Liver (tissue), 9 donors: Measurements from ENCODE around the gene AGR2. TPM values are rescaled to one million over a fixed set of nuclear protein-coding genes. Genes with fewer than 3 reads are reported as not detected.
"Not testable (repeated sequence)": the region's sequence is repeated elsewhere in the genome, so short reads cannot be mapped to it uniquely, and the experiment has no call there.

ENCODE experiments used
- DNase-seq: peaks from one replicate; pipeline ENCODE4 v3.0.0-alpha.2; 2017; ENCODE audit warnings: low spot score
- H3K27ac ChIP-seq, 2 donors: one replicate each; pipeline ENCODE4 v1.7.0; 2013; ENCODE audit warnings: inconsistent platforms in 2 of 2, low read length in 2 of 2, control low read depth in 1 of 2, low read depth in 1 of 2, mild to moderate bottlenecking in 1 of 2
- H3K27me3 ChIP-seq, 4 donors: one replicate each; pipeline versions ENCODE4 v1.6.1 to v1.7.0; 2013; ENCODE audit warnings: low read length in 3 of 4, inconsistent platforms in 1 of 4, mild to moderate bottlenecking in 1 of 4, moderate library complexity in 1 of 4; ENCODE audit not compliant: control insufficient read depth in 4 of 4, insufficient read depth in 4 of 4
- H3K36me3 ChIP-seq, 4 donors: one replicate each; pipeline versions ENCODE4 v1.6.1 to v1.7.0; 2013; ENCODE audit warnings: low read length in 3 of 4, mild to moderate bottlenecking in 3 of 4, low read depth in 1 of 4, moderate library complexity in 1 of 4; ENCODE audit not compliant: control insufficient read depth in 4 of 4, insufficient read depth in 3 of 4
- H3K4me1 ChIP-seq, 4 donors: one replicate each; pipeline versions ENCODE4 v1.6.1 to v1.7.0; 2013; ENCODE audit warnings: low read length in 3 of 4, mild to moderate bottlenecking in 3 of 4, moderate library complexity in 1 of 4; ENCODE audit not compliant: control insufficient read depth in 4 of 4, insufficient read depth in 4 of 4
- H3K4me3 ChIP-seq, 3 donors: one replicate each; pipeline versions ENCODE4 v1.6.1 to v1.7.0; 2013; ENCODE audit warnings: low read length in 3 of 3, control low read depth in 1 of 3, low read depth in 1 of 3, mild to moderate bottlenecking in 1 of 3
- H3K9ac ChIP-seq, 2 donors: one replicate each; pipeline ENCODE4 v1.7.0; 2013; ENCODE audit warnings: low read length in 2 of 2, mild to moderate bottlenecking in 2 of 2, moderate library complexity in 2 of 2, control low read depth in 1 of 2, low read depth in 1 of 2
- H3K9me3 ChIP-seq, 4 donors: one replicate each; pipeline versions ENCODE4 v1.6.1 to v1.7.0; 2013; ENCODE audit warnings: low read length in 3 of 4; ENCODE audit not compliant: control insufficient read depth in 4 of 4
- EGR1 ChIP-seq, 2 donors: IDR thresholded peaks; 2 replicates each; pipeline ENCODE4 v1.6.1; 2016 to 2018; ENCODE audit warnings: antibody characterized with exemption in 2 of 2, low read depth in 2 of 2
- FOXA1 ChIP-seq: IDR thresholded peaks from 2 replicates; pipeline ENCODE4 v1.6.1; 2016; ENCODE audit warnings: antibody characterized with exemption
- GABPA ChIP-seq, 2 donors: IDR thresholded peaks in 1 of 2; conservative IDR thresholded peaks in 1 of 2; 2 replicates each; pipeline ENCODE4 v1.6.1; 2016; ENCODE audit warnings: antibody characterized with exemption in 2 of 2, mild to moderate bottlenecking in 1 of 2, moderate library complexity in 1 of 2
- JUND ChIP-seq, 2 donors: IDR thresholded peaks; 2 replicates each; pipeline ENCODE4 v1.6.1; 2016; ENCODE audit warnings: antibody characterized with exemption in 2 of 2
- NR2F2 ChIP-seq: IDR thresholded peaks from 2 replicates; pipeline ENCODE4 v1.6.1; 2016; ENCODE audit warnings: antibody characterized with exemption
- RAD21 ChIP-seq, 2 donors: IDR thresholded peaks; 2 replicates each; pipeline ENCODE4 v1.6.1; 2016; ENCODE audit warnings: antibody characterized with exemption in 2 of 2, mild to moderate bottlenecking in 2 of 2
- RXRA ChIP-seq, 2 donors: IDR thresholded peaks; 2 replicates each; pipeline ENCODE4 v1.6.1; 2017 to 2018; ENCODE audit warnings: antibody characterized with exemption in 2 of 2, mild to moderate bottlenecking in 1 of 2
- TAF1 ChIP-seq: conservative IDR thresholded peaks from 2 replicates; pipeline ENCODE4 v1.6.1; 2016; ENCODE audit warnings: antibody characterized with exemption, mild to moderate bottlenecking
- WGBS: extraction: QIAGEN DNeasy Blood & Tissue Kit; methylation state at CpG from one replicate; pipeline ENCODE4 v1.1.7; 2013; 5-methylcytosine and 5-hydroxymethylcytosine counted together
- polyA plus RNA-seq, 2 donors: library from polyadenylated mRNA; stranded (reverse) in 1 of 2; unstranded in 1 of 2; fragments of 200-250 nt in 1 of 2; fragments of >200 nt in 1 of 2; fragmentation: Nextera tagmentation in 1 of 2; extraction: Ambion mirVana in 1 of 2; gene quantifications; one replicate each; pipeline versions ENCODE4 v1.2.1 to v1.2.3, GENCODE V29; 2013 to 2015
- total RNA-seq, 2 donors: library from RNA; depleted of rRNA; stranded (reverse); fragments of >200 nt; gene quantifications; one replicate each; pipeline ENCODE4 v1.2.3, GENCODE V29; 2014
- TF ChIP-seq, protein P1 (sequence below): IDR thresholded peaks from 2 replicates; pipeline ENCODE4 v1.6.1; 2016; ENCODE audit warnings: antibody characterized with exemption
- TF ChIP-seq, protein P2 (sequence below): fragments of 150-350 bp; IDR thresholded peaks from 2 replicates; pipeline ENCODE4 v1.5.1; 2017; ENCODE audit warnings: improper control_type of control experiment, low read depth, low read length; ENCODE audit not compliant: missing input control
- TF ChIP-seq, protein P3 (sequence below): IDR thresholded peaks from 2 replicates; pipeline ENCODE4 v1.6.1; 2016; ENCODE audit warnings: antibody characterized with exemption, mild to moderate bottlenecking
- donor health status: healthy.
- donor health status: healthy.
- donor health status: healthy.
- donor health status: healthy.
- donor health status: healthy.

The AGR2 gene
- total and polyA plus RNA-seq, 4 donors, result 0.37 to 0.45 TPM; not detected in 2

DNA sequence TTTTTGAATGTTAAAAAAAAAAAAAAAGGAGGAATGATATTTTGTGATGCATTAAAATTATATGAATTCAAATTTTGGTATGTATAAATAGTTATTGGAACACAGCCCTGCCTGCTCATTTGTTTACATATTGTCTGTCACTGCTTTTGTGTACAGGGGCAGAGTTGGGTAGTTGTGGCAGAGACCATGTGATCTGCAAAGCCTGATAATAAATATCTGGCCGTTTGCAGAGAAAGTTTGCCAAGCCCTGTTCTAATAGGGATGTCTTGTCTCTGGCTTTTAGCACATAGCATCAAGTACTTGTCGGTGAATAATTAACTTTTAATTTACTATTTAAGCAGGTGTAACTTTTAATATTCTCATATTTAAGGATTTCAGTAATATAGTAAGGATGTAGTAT, 31.5 kb downstream of the AGR2 start (continued):
- TF ChIP-seq FOXA1, result no peak
- no peak for TF ChIP-seq GABPA (IDR thresholded peaks at IDR 0.05 in 1 of 2, conservative IDR thresholded peaks at IDR 0.05 in 1 of 2)
- TF ChIP-seq, protein P1, sequence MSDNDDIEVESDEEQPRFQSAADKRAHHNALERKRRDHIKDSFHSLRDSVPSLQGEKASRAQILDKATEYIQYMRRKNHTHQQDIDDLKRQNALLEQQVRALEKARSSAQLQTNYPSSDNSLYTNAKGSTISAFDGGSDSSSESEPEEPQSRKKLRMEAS, result no peak

DNA sequence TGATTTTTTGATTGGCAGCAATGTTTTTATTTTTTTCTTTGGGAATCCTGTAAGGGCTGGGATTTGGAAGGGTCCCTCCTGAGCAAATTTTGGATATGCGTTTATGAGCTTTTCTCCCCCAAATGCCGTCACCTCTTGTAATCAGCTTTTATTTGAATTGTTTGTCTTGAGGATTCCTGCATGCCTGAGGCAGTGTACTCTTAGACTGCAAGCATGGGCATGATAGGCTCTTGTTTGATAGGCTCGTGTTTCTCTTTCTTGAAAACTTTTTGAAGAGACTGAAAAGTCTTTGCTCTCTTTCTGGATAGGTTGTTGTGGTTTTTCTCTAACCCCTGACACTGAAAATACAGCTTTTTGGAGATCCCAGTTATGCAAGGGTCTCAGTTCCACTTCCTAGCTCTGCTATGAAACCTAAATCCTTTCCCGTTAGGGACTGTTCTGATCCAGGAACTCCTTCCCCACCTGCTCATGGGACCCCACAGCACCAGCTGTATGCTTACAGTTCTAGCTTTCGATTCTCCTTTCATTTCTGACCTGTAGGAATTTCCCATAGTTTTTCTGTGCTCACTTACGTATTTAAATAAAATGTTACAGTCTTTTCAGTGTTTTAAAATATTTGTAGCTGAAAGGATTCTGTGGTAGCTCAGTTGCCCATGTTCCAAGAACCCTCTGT, 34.0 kb downstream of the AGR2 start:
- no peak overlapping the region for H3K9ac ChIP-seq
- H3K9me3 ChIP-seq, result peaks cover 0 to 1% (median 0%) of the 10 kb centered on the region in 4 donors
- H3K4me1 ChIP-seq, result peaks cover 0 to 1% (median 0%) of the 10 kb centered on the region in 4 donors
- whole genome bisulfite sequencing, result 82% methylated on average over 6 of the region's 6 CpGs
- no peaks in the 10 kb centered on the region for H3K27me3 ChIP-seq
- no peak overlapping the region for H3K4me3 ChIP-seq
- H3K36me3 ChIP-seq, result no peaks in the 10 kb centered on the region
- H3K27ac ChIP-seq, result no peak overlapping the region
- DNase-seq, result no peak
- TF ChIP-seq, protein P2, sequence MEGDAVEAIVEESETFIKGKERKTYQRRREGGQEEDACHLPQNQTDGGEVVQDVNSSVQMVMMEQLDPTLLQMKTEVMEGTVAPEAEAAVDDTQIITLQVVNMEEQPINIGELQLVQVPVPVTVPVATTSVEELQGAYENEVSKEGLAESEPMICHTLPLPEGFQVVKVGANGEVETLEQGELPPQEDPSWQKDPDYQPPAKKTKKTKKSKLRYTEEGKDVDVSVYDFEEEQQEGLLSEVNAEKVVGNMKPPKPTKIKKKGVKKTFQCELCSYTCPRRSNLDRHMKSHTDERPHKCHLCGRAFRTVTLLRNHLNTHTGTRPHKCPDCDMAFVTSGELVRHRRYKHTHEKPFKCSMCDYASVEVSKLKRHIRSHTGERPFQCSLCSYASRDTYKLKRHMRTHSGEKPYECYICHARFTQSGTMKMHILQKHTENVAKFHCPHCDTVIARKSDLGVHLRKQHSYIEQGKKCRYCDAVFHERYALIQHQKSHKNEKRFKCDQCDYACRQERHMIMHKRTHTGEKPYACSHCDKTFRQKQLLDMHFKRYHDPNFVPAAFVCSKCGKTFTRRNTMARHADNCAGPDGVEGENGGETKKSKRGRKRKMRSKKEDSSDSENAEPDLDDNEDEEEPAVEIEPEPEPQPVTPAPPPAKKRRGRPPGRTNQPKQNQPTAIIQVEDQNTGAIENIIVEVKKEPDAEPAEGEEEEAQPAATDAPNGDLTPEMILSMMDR, result no peak
- TF ChIP-seq, protein P1, result no peak
- no peak for TF ChIP-seq RXRA (IDR thresholded peaks at IDR 0.05)
- TF ChIP-seq RAD21 (IDR thresholded peaks at IDR 0.05), result no peak
- TF ChIP-seq TAF1, result no peak
- TF ChIP-seq, protein P3, sequence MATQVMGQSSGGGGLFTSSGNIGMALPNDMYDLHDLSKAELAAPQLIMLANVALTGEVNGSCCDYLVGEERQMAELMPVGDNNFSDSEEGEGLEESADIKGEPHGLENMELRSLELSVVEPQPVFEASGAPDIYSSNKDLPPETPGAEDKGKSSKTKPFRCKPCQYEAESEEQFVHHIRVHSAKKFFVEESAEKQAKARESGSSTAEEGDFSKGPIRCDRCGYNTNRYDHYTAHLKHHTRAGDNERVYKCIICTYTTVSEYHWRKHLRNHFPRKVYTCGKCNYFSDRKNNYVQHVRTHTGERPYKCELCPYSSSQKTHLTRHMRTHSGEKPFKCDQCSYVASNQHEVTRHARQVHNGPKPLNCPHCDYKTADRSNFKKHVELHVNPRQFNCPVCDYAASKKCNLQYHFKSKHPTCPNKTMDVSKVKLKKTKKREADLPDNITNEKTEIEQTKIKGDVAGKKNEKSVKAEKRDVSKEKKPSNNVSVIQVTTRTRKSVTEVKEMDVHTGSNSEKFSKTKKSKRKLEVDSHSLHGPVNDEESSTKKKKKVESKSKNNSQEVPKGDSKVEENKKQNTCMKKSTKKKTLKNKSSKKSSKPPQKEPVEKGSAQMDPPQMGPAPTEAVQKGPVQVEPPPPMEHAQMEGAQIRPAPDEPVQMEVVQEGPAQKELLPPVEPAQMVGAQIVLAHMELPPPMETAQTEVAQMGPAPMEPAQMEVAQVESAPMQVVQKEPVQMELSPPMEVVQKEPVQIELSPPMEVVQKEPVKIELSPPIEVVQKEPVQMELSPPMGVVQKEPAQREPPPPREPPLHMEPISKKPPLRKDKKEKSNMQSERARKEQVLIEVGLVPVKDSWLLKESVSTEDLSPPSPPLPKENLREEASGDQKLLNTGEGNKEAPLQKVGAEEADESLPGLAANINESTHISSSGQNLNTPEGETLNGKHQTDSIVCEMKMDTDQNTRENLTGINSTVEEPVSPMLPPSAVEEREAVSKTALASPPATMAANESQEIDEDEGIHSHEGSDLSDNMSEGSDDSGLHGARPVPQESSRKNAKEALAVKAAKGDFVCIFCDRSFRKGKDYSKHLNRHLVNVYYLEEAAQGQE, result no peak
- no peak for TF ChIP-seq EGR1 (IDR thresholded peaks at IDR 0.05; ENCODE audit: low read depth in 2 of 2)
- no peak for TF ChIP-seq JUND (IDR thresholded peaks at IDR 0.05)
- TF ChIP-seq NR2F2, result no peak

DNA sequence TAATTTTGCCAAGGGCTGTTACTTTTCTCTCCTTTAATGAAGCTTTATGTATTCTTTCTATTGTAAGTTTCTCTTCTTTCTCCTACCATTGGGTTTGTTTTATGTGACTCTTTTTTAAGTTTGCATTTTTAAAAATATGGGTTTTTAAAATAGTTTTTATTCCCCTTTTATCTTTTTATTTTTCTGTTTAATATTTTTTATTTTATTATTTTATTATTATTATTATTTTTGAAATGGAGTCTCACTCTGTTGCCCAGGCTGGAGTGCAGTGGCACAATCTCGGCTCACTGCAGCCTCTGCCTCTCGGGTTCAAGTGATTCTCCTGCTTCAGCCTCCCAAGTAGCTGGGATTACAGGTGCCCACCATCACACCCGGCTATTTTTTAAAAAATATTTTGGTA, 34.8 kb downstream of the AGR2 start:
- H3K9ac ChIP-seq, H3K9me3 ChIP-seq, H3K27me3 ChIP-seq, H3K27ac ChIP-seq, DNase-seq, H3K4me1 ChIP-seq, H3K4me3 ChIP-seq, H3K36me3 ChIP-seq: not testable (repeated sequence)
- WGBS, result 91% methylated on average over 3 of the region's 3 CpGs
